Astrocyte of the hippocampus (primary cell): ENCODE results near the gene SETX.

ENCODE experiments used
- DNase-seq: peaks from one replicate; pipeline ENCODE4 v3.0.0; 2011; ENCODE audit warnings: low read depth, low spot score

Gene SETX

GRCh38 chr9:132283165-132283564, 71.6 kb downstream of the SETX start:
- DNase-seq, result no peak

- DNase-seq, result no peak
Observed at GRCh38 chr9:132274861-132275260, 79.9 kb downstream of the SETX start.

- peak; percentile 24 for DNase-seq
Observed at GRCh38 chr9:132269704-132270516, 84.9 kb downstream of the SETX start.

- peak; percentile 84 for DNase-seq
Observed at GRCh38 chr9:132268725-132269352, 85.9 kb downstream of the SETX start.

GRCh38 chr9:132267660-132268059, 87.1 kb downstream of the SETX start:
- no peak for DNase-seq

GRCh38 chr9:132266017-132266416, 88.8 kb downstream of the SETX start:
- DNase-seq, result no peak

GRCh38 chr9:132260846-132261245, 93.9 kb downstream of the SETX start:
- DNase-seq, result no peak

- DNase-seq, result no peak
Observed at GRCh38 chr9:132250324-132251262, 104.2 kb downstream of the SETX start.

- no peak for DNase-seq
Observed at GRCh38 chr9:132249690-132250089, 105.1 kb downstream of the SETX start.

GRCh38 chr9:132249123-132249522, 105.7 kb downstream of the SETX start:
- DNase-seq, result no peak

GRCh38 chr9:132247942-132248341, 106.8 kb downstream of the SETX start:
- no peak for DNase-seq

- no peak for DNase-seq
Observed at GRCh38 chr9:132245465-132245864, 109.3 kb downstream of the SETX start.

- DNase-seq, result no peak
Observed at GRCh38 chr9:132244582-132245455, 110.0 kb downstream of the SETX start.

GRCh38 chr9:132243156-132244074, 111.4 kb downstream of the SETX start:
- no peak for DNase-seq

GRCh38 chr9:132242621-132243155, 112.1 kb downstream of the SETX start:
- no peak for DNase-seq

- DNase-seq, result peak; percentile 37
Observed at GRCh38 chr9:132241840-132242620, 112.8 kb downstream of the SETX start.

GRCh38 chr9:132241483-132241839, 113.3 kb downstream of the SETX start:
- DNase-seq, result no peak

GRCh38 chr9:132240841-132241482, 113.8 kb downstream of the SETX start:
- peak; percentile 89 for DNase-seq
